H9 (cell line): ENCODE measurements around the gene CNDP1. TPM values are rescaled to one million over a fixed set of nuclear protein-coding genes. Genes with fewer than 3 reads are reported as not detected.

Source experiments
- DNase-seq: peaks from one replicate; pipeline ENCODE4 v3.0.0-alpha.2; 2017
- H2AFZ ChIP-seq: one replicate; pipeline ENCODE4 v1.6.1; 2013; ENCODE audit warnings: mild to moderate bottlenecking, low read length, control low read depth, moderate library complexity
- H2AK5ac ChIP-seq: 2 replicates; pipeline ENCODE4 v1.6.1; 2013; ENCODE audit warnings: low read length, control low read depth, mixed read lengths; ENCODE audit not compliant: insufficient read length
- H2BK120ac ChIP-seq: one replicate; pipeline ENCODE4 v1.6.1; 2013; ENCODE audit warnings: low read depth, mild to moderate bottlenecking, low read length, control low read depth, inconsistent platforms; ENCODE audit not compliant: poor library complexity, severe bottlenecking
- H2BK12ac ChIP-seq: 2 replicates; pipeline ENCODE4 v1.6.1; 2013; ENCODE audit warnings: low read length, control low read depth, mixed read lengths, low read depth; ENCODE audit not compliant: insufficient read length
- H2BK15ac ChIP-seq: 2 replicates; pipeline ENCODE4 v1.6.1; 2013; ENCODE audit warnings: low read depth, low read length, control low read depth
- H2BK20ac ChIP-seq: one replicate; pipeline ENCODE4 v1.6.1; 2013; ENCODE audit warnings: low read depth, mild to moderate bottlenecking, low read length, control low read depth, inconsistent platforms; ENCODE audit not compliant: poor library complexity, severe bottlenecking
- H2BK5ac ChIP-seq: 2 replicates; pipeline ENCODE4 v1.6.1; 2013; ENCODE audit warnings: low read length, control low read depth, mixed read lengths; ENCODE audit not compliant: insufficient read length
- H3K14ac ChIP-seq: 2 replicates; pipeline ENCODE4 v1.6.1; 2013; ENCODE audit warnings: low read length, control low read depth; ENCODE audit not compliant: insufficient read depth
- H3K18ac ChIP-seq: 2 replicates; pipeline ENCODE4 v1.6.1; 2013; ENCODE audit warnings: low read depth, mild to moderate bottlenecking, mixed read lengths, low read length, control low read depth; ENCODE audit not compliant: insufficient read length
- H3K23ac ChIP-seq: 2 replicates; pipeline ENCODE4 v1.6.1; 2013; ENCODE audit warnings: low read length, control low read depth, mixed read lengths, low read depth; ENCODE audit not compliant: insufficient read length
- H3K23me2 ChIP-seq: 2 replicates; pipeline ENCODE4 v1.6.1; 2013; ENCODE audit warnings: low read depth, mild to moderate bottlenecking, mixed read lengths, low read length, control low read depth; ENCODE audit not compliant: insufficient read length, poor library complexity, severe bottlenecking
- H3K27ac ChIP-seq: 2 replicates; pipeline ENCODE4 v1.5.1; 2013; ENCODE audit warnings: low read length, control low read depth, mixed read lengths, low read depth; ENCODE audit not compliant: insufficient read length
- H3K27me3 ChIP-seq: 2 replicates; pipeline ENCODE4 v1.6.1; 2013; ENCODE audit warnings: low read length, control low read depth, inconsistent platforms; ENCODE audit not compliant: insufficient read depth
- H3K4ac ChIP-seq: 2 replicates; pipeline ENCODE4 v1.6.1; 2013; ENCODE audit warnings: low read depth, mild to moderate bottlenecking, control low read depth, inconsistent platforms, low read length, moderate library complexity
- H3K4me1 ChIP-seq: 2 replicates; pipeline ENCODE4 v1.6.1; 2013; ENCODE audit warnings: low read length, control low read depth, inconsistent platforms; ENCODE audit not compliant: insufficient read depth
- H3K4me2 ChIP-seq: 2 replicates; pipeline ENCODE4 v1.6.1; 2013; ENCODE audit warnings: low read length, control low read depth, mixed read lengths; ENCODE audit not compliant: insufficient read length, insufficient read depth
- H3K56ac ChIP-seq: 2 replicates; pipeline ENCODE4 v1.6.1; 2013; ENCODE audit warnings: low read depth, mild to moderate bottlenecking, mixed read lengths, low read length, control low read depth; ENCODE audit not compliant: insufficient read length
- H3K79me1 ChIP-seq: 2 replicates; pipeline ENCODE4 v1.6.1; 2013; ENCODE audit warnings: low read depth, mild to moderate bottlenecking, moderate library complexity, low read length, control low read depth, inconsistent platforms; ENCODE audit not compliant: insufficient read depth, poor library complexity, severe bottlenecking
- H3K79me2 ChIP-seq: 2 replicates; pipeline ENCODE4 v1.6.1; 2013; ENCODE audit warnings: low read length, control low read depth, inconsistent platforms; ENCODE audit not compliant: insufficient read depth
- H3K9ac ChIP-seq: 2 replicates; pipeline ENCODE4 v1.6.1; 2013; ENCODE audit warnings: low read length, control low read depth, mixed read lengths; ENCODE audit not compliant: insufficient read length; ENCODE audit errors: extremely low read depth
- H3K9me3 ChIP-seq: one replicate; pipeline ENCODE4 v1.6.1; 2013; ENCODE audit warnings: low read depth, low read length, inconsistent platforms; ENCODE audit not compliant: control insufficient read depth
- H3T11ph ChIP-seq: one replicate; pipeline ENCODE4 v1.6.1; 2013; ENCODE audit warnings: mild to moderate bottlenecking, low read length, control low read depth, inconsistent platforms
- H4K20me1 ChIP-seq: one replicate; pipeline ENCODE4 v1.6.1; 2013; ENCODE audit not compliant: control insufficient read depth, insufficient read length, insufficient read depth
- H4K5ac ChIP-seq: 2 replicates; pipeline ENCODE4 v1.6.1; 2013; ENCODE audit warnings: low read depth, mild to moderate bottlenecking, mixed read lengths, low read length, control low read depth; ENCODE audit not compliant: insufficient read length
- H4K8ac ChIP-seq: replicated peaks from 2 replicates; pipeline ENCODE4 v1.6.1; 2013; ENCODE audit warnings: low read length, control low read depth, mixed read lengths, low read depth; ENCODE audit not compliant: insufficient read length
- H4K91ac ChIP-seq: 2 replicates; pipeline ENCODE4 v1.6.1; 2013; ENCODE audit warnings: low read depth, mild to moderate bottlenecking, moderate library complexity, mixed read lengths, low read length, control low read depth; ENCODE audit not compliant: insufficient read length
- H3K27ac Mint-ChIP-seq, 3 experiments: 2 replicates in 2 of 3; 3 replicates in 1 of 3; pipeline ENCODE4 v1.8.0; 2020 to 2021; ENCODE audit warnings: mixed read lengths in 3 of 3, mild to moderate bottlenecking in 1 of 3, moderate library complexity in 1 of 3
- H3K27me3 Mint-ChIP-seq: 2 replicates; pipeline ENCODE4 v1.8.0; 2021; ENCODE audit warnings: low read depth, mild to moderate bottlenecking, moderate library complexity, mixed read lengths
- H3K36me3 Mint-ChIP-seq, 3 experiments: 2 replicates in 2 of 3; 3 replicates in 1 of 3; pipeline ENCODE4 v1.8.0; 2020 to 2021; ENCODE audit warnings: low read depth in 3 of 3, mixed read lengths in 3 of 3; ENCODE audit not compliant: insufficient read depth in 1 of 3
- H3K4me1 Mint-ChIP-seq, 2 experiments: 2 replicates each; pipeline ENCODE4 v1.8.0; 2020; ENCODE audit warnings: mixed read lengths in 2 of 2
- H3K4me3 Mint-ChIP-seq, 2 experiments: 2 replicates in 1 of 2; 3 replicates in 1 of 2; pipeline ENCODE4 v1.8.0; 2020 to 2021; ENCODE audit warnings: mild to moderate bottlenecking in 2 of 2, mixed read lengths in 2 of 2, moderate library complexity in 1 of 2
- H3K9me3 Mint-ChIP-seq, 2 experiments: 2 replicates in 1 of 2; 3 replicates in 1 of 2; pipeline ENCODE4 v1.8.0; 2020; ENCODE audit warnings: mild to moderate bottlenecking in 2 of 2, mixed read lengths in 2 of 2, moderate library complexity in 1 of 2
- WGBS: extraction: QIAGEN DNeasy Blood & Tissue Kit; methylation state at CpG from one replicate; pipeline ENCODE4 v1.1.7; 2013; ENCODE audit warnings: missing lambda C conversion rate, low lambda C conversion rate, mixed read lengths; ENCODE audit not compliant: insufficient read length; ENCODE audit errors: extremely low coverage; 5-methylcytosine and 5-hydroxymethylcytosine counted together
- total RNA-seq: library from RNA; stranded (reverse); gene quantifications from 2 replicates; pipeline ENCODE4 v1.2.1, GENCODE V29; 2021
- TF ChIP-seq, protein P1 (sequence below): fragments of 200-600 bp; sonication (generic); conservative IDR thresholded peaks from 3 replicates; pipeline ENCODE4 v1.8.0; 2021; ENCODE audit warnings: antibody characterized with exemption, mild to moderate bottlenecking

CNDP1 gene
- total RNA-seq, 1 experiment from 2014 or later: not detected

DNA sequence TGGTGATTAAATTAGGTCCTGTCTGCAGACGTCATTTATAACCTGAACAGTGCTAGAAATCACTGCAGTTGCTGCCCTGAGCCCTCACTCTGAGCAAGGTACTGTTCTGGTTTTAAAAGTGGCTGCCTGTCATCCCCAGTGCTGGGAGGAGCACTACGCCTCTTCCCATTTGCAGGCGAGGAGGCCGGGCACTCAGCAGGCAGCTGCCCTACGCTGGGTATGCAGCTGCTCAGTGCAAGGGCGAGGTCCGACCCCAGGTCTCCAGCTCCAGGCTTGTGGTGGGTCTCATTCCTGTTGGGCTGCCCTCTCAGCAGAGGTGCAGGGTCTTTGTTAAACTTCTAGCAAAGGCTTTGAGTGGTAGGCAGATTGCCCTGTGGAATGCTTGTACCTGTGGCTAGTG is 22.5 kb upstream of the CNDP1 start:
- Mint-ChIP-seq H3K4me1 (peaks cover 1 to 10% of the 10 kb centered on the region in 2 experiments; a peak in 3 of 4 replicates), H3K9me3 (no peaks in the 10 kb centered on the region; a peak in 1 of 5 replicates), H3K27me3 (no peaks in the 10 kb centered on the region), H3K36me3 (peaks cover 61 to 94% (median 79%) of the 10 kb centered on the region in 3 experiments; a peak in 6 of 7 replicates), H3K4me3 (no peak overlapping the region), H3K27ac (no peak overlapping the region)
- Histone ChIP-seq H2BK20ac (no peak overlapping the region), H3K4me1 (no peaks in the 10 kb centered on the region), H3K23me2 (no peaks in the 10 kb centered on the region), H2AK5ac (no peak overlapping the region), H3K14ac (no peak overlapping the region), H3K23ac (no peak overlapping the region), H2BK120ac (no peak overlapping the region), H4K20me1 (no peaks in the 10 kb centered on the region), H3K9me3 (no peaks in the 10 kb centered on the region), H2BK5ac (no peak overlapping the region), H4K91ac (no peak overlapping the region), H3K56ac (no peak overlapping the region), H2AFZ (no peak overlapping the region), H3K4ac (no peak overlapping the region), H3K4me2 (no peak overlapping the region), H3K9ac (no peak overlapping the region), H3K79me2 (no peaks in the 10 kb centered on the region), H3K27ac (no peak overlapping the region), H2BK12ac (no peak overlapping the region), H4K5ac (no peak overlapping the region), H3K18ac (no peak overlapping the region), H3T11ph (no peak overlapping the region), H3K27me3 (no peaks in the 10 kb centered on the region), H3K79me1 (peaks cover 4% of the 10 kb centered on the region), H2BK15ac (no peak overlapping the region), H4K8ac (no peak overlapping the region)
- no CpG with 5 or more reads among the region's 7 CpGs for WGBS
- peak; percentile 12 for DNase-seq
- TF ChIP-seq, protein P1, sequence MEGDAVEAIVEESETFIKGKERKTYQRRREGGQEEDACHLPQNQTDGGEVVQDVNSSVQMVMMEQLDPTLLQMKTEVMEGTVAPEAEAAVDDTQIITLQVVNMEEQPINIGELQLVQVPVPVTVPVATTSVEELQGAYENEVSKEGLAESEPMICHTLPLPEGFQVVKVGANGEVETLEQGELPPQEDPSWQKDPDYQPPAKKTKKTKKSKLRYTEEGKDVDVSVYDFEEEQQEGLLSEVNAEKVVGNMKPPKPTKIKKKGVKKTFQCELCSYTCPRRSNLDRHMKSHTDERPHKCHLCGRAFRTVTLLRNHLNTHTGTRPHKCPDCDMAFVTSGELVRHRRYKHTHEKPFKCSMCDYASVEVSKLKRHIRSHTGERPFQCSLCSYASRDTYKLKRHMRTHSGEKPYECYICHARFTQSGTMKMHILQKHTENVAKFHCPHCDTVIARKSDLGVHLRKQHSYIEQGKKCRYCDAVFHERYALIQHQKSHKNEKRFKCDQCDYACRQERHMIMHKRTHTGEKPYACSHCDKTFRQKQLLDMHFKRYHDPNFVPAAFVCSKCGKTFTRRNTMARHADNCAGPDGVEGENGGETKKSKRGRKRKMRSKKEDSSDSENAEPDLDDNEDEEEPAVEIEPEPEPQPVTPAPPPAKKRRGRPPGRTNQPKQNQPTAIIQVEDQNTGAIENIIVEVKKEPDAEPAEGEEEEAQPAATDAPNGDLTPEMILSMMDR: no peak
